ENCODE data around the gene TMEM158.

Gene TMEM158

GRCh38 chr3:45226206-45226915 lies at the start of gene TMEM158:
TMEM158 (minus strand) TSS chr3:45226287; CDS start chr3:45226027, 260 bp downstream.
- peak within 1 kb of the TSS; percentile 79 for H3K27ac ChIP-seq
- no peak for TF ChIP-seq CTCF (conservative IDR thresholded peaks at IDR 0.05)

- H3K27ac ChIP-seq, result no peak overlapping the region
- TF ChIP-seq CTCF (conservative IDR thresholded peaks at IDR 0.05), result no peak
Measured at GRCh38 chr3:45275006-45275704, 49.1 kb upstream of the TMEM158 start.

- no peak overlapping the region for H3K27ac ChIP-seq
Measured at GRCh38 chr3:45273681-45274515, 47.8 kb upstream of the TMEM158 start.

DNA sequence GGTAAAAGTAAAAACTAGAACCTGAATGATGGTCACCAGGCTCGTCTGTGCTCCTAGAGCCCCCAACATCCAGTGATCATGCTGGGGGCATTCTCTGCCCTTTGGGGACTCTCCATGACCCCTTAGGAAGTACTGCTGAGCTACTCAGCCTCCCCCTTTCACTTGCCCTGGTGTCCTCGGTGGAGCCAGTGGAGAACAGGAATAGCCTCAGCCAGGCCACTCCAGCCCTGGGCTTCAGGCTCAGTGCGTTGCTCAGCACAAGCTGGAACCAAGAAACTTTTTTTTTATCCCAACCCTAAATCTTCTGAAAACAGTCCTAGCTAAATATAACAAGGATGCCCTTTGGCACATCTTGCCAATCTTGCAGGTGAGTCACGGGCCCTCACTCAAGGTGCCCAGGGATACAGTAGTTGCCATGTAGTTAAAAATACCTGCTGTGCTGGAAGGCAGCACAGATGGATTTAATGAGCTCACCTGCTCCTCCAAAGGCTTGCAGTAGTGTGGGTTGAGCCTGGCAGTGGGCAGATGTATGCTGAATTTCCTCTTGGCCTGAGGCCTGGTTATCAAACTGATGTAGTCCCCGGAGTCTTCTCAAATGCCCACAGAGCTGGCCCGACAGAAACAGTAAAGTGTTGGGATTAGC lies 46.9 kb upstream of the TMEM158 start:
- no peak for TF ChIP-seq CTCF (conservative IDR thresholded peaks at IDR 0.05)

More at GRCh38 chr3:45273681-45274515, 47.8 kb upstream of the TMEM158 start:
- TF ChIP-seq CTCF (conservative IDR thresholded peaks at IDR 0.05), result no peak

GRCh38 chr3:45272032-45272810 lies 46.1 kb upstream of the TMEM158 start:
- no peak overlapping the region for H3K27ac ChIP-seq
- no peak for TF ChIP-seq CTCF (conservative IDR thresholded peaks at IDR 0.05)

More for the DNA sequence above, 46.9 kb upstream of the TMEM158 start:
- no peak overlapping the region for H3K27ac ChIP-seq

- no peak for TF ChIP-seq CTCF (conservative IDR thresholded peaks at IDR 0.05)
- no peak overlapping the region for H3K27ac ChIP-seq
Measured at GRCh38 chr3:45269952-45270351, 43.9 kb upstream of the TMEM158 start.
